Measurements from ENCODE around the gene MAP3K5. TPM values are rescaled to one million over a fixed set of nuclear protein-coding genes. Genes with fewer than 3 reads are reported as not detected.

Gene MAP3K5
- total and polyA plus RNA-seq, 2 of the 8 experiments (the other 6 are each of a cell fraction or from before 2014, with no cell fraction given): 0.63 to 2.6 TPM

DNA sequence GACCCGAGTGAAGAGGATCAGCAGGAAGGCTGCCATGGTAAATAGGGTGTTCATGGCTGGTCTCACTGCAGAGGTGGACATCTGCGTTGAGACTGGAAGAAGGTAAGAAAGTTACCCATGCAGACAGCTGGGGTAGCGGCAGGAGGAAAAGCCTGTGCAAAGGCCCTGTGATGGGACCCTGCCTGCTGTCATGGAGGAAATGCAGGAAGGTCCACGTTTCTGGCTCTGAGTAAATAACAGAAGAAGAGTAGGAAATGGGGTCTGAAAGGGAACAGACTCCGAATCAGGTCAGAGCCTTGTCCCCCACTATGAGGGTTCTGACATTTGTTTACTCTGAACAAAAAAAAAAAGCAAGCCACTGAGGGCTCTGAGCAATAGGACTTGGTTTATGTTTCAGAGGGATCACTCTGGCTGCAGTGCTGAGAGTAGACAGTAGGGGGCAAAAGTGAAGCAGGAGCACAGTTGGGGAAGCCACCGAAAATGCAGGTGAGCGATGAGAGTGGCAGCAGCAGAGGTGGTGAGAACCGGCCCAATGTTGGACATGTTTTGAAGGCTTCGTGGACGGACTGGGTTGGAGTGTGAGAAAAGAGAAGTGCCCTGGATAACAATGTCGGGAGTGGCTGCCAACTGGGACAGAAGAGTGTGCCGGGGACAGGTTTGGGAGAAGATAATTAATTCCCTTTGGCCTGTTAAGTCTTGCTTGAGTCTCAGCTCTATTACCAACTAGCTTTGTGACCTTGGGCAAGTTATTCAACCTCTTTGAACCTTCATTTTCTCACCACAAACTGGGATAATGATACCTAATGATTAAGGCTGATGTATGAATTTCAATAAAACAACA lies 184.1 kb downstream of the MAP3K5 start:
- H3K27me3 ChIP-seq (replicated peaks in 1 of 4; ENCODE audit: control insufficient read depth in 3 of 4, extremely low read depth in 1 of 4, insufficient read depth in 3 of 4, low read length in 3 of 4): no peaks in the 10 kb centered on the region
- no peaks in the 10 kb centered on the region for H3K9me3 ChIP-seq (ENCODE audit: insufficient read depth in 2 of 2, low read depth in 1 of 2, low read length in 1 of 2)
- H3K36me3 ChIP-seq (ENCODE audit: control insufficient read depth in 2 of 4, insufficient read depth in 4 of 4, low read length in 3 of 4): no peaks in the 10 kb centered on the region
- H4K8ac ChIP-seq (ENCODE audit: extremely low read depth, insufficient read depth, low read length): no peak overlapping the region
- H3K4me1 ChIP-seq (replicated peaks in 1 of 4; ENCODE audit: control insufficient read depth in 3 of 4, insufficient read depth in 4 of 4, low read length in 3 of 4): peaks cover 0 to 3% (median 1%) of the 10 kb centered on the region in 4 experiments; a peak in 4 of 7 replicates
- CTCF ChIA-PET (ENCODE audit: partially characterized antibody): interaction anchor here (0.6 to 1.6 kb wide), 15 partner anchors 9 to 370 kb away, joined by 3 to 6 read pairs (median 3); no protein-coding TSS in a partner anchor
- no peak overlapping the region for H3K4me3 ChIP-seq (ENCODE audit: extremely low read depth in 1 of 4, insufficient read depth in 2 of 4, low read depth in 3 of 4, low read length in 4 of 4)
- no peak overlapping the region for H3K9ac ChIP-seq (replicated peaks in 1 of 4; ENCODE audit: extremely low read depth in 1 of 4, low read depth in 3 of 4, low read length in 3 of 4)
- H2AFZ ChIP-seq (ENCODE audit: low read length): peak overlapping the region; percentile 70; the same call in 1 of the 2 replicates
- peak overlapping the region; percentile 24 for H2AK5ac ChIP-seq (ENCODE audit: low read depth, low read length)
- no peak overlapping the region for H4K91ac ChIP-seq (replicated peaks; ENCODE audit: insufficient read length, low read length)
- no peak overlapping the region for H4K5ac ChIP-seq (ENCODE audit: insufficient read length, low read depth, low read length)
- no peak overlapping the region for H3K27ac ChIP-seq (ENCODE audit: low read depth, low read length)
- H2BK120ac ChIP-seq (replicated peaks; ENCODE audit: low read depth, low read length): peak overlapping the region; percentile 24
- no peak overlapping the region for H2BK20ac ChIP-seq (ENCODE audit: low read length)
- H3K56ac ChIP-seq (replicated peaks; ENCODE audit: insufficient read length, low read depth, low read length): no peak overlapping the region
- no peaks in the 10 kb centered on the region for H4K20me1 ChIP-seq (replicated peaks in 1 of 2; ENCODE audit: control insufficient read depth in 1 of 2, insufficient read depth in 2 of 2, low read length in 2 of 2)
- no peak overlapping the region for H3K4me2 ChIP-seq (ENCODE audit: insufficient read depth in 1 of 2, low read depth in 2 of 2, low read length in 2 of 2)
- H2BK12ac ChIP-seq (ENCODE audit: low read depth, low read length): peak overlapping the region; percentile 52; the same call in 1 of the 2 replicates
- 53% methylated on average over 12 of the region's 12 CpGs; no CpG with 5 or more reads in 1 of the 2 experiments for WGBS, 2 experiments (ENCODE audit: extremely low coverage in 1 of 2, insufficient coverage in 1 of 2, insufficient read length in 1 of 2, insufficient replicate concordance in 2 of 2, low coverage in 1 of 2, low lambda C conversion rate in 2 of 2, missing lambda C conversion rate in 1 of 2)
- H3K4ac ChIP-seq (replicated peaks; ENCODE audit: insufficient read length, low read depth, low read length): no peak overlapping the region
- H3K18ac ChIP-seq (ENCODE audit: extremely low read depth, low read length): peak overlapping the region; percentile 6; the same call in 1 of the 2 replicates
- H3K79me1 ChIP-seq (ENCODE audit: low read depth, low read length): no peaks in the 10 kb centered on the region
- FAIRE-seq: peak; percentile 91
- peak overlapping the region; percentile 10; the same call in 1 of the 2 replicates for H2BK5ac ChIP-seq (ENCODE audit: low read depth, low read length)
- no peak overlapping the region for H3K14ac ChIP-seq (ENCODE audit: insufficient read length)
- H3K23me2 ChIP-seq (ENCODE audit: low read depth, low read length): no peaks in the 10 kb centered on the region; the same call in 1 of the 2 replicates
- no peaks in the 10 kb centered on the region for H3K79me2 ChIP-seq (ENCODE audit: control insufficient read depth in 1 of 2, insufficient read depth in 2 of 2, low read length in 2 of 2)
- H3K23ac ChIP-seq (ENCODE audit: insufficient read length): no peak overlapping the region
- POLR2A ChIA-PET (ENCODE audit: partially characterized antibody): no interaction called here
- no peak overlapping the region; the same call in 1 of the 2 replicates for H2BK15ac ChIP-seq (ENCODE audit: low read length)
- DNase-seq (ENCODE audit: low read depth in 1 of 2, low spot score in 2 of 2): peak in 1 of 2 experiments; percentile 97
- TF ChIP-seq, protein P1, sequence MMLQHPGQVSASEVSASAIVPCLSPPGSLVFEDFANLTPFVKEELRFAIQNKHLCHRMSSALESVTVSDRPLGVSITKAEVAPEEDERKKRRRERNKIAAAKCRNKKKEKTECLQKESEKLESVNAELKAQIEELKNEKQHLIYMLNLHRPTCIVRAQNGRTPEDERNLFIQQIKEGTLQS (IDR thresholded peaks at IDR 0.05; ENCODE audit: insufficient read depth, low read depth, low read length): no peak
- TF ChIP-seq KDM1A (IDR thresholded peaks at IDR 0.05; ENCODE audit: borderline replicate concordance, low read length): peak; percentile 73; the same call in 1 of the 2 replicates
- TF ChIP-seq, protein P2, sequence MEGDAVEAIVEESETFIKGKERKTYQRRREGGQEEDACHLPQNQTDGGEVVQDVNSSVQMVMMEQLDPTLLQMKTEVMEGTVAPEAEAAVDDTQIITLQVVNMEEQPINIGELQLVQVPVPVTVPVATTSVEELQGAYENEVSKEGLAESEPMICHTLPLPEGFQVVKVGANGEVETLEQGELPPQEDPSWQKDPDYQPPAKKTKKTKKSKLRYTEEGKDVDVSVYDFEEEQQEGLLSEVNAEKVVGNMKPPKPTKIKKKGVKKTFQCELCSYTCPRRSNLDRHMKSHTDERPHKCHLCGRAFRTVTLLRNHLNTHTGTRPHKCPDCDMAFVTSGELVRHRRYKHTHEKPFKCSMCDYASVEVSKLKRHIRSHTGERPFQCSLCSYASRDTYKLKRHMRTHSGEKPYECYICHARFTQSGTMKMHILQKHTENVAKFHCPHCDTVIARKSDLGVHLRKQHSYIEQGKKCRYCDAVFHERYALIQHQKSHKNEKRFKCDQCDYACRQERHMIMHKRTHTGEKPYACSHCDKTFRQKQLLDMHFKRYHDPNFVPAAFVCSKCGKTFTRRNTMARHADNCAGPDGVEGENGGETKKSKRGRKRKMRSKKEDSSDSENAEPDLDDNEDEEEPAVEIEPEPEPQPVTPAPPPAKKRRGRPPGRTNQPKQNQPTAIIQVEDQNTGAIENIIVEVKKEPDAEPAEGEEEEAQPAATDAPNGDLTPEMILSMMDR (IDR thresholded peaks at IDR 0.05; ENCODE audit: control extremely low read depth in 1 of 3, insufficient read depth in 1 of 3, low read depth in 1 of 3, low read length in 3 of 3): peak; percentile 75 to 90 (median 82)
- no peak for TF ChIP-seq EZH2 (IDR thresholded peaks at IDR 0.05; ENCODE audit: low read depth, low read length, severe bottlenecking)
- TF ChIP-seq CREB1 (IDR thresholded peaks at IDR 0.05): 0 out of 2 replicates have a peak, but pooled peaks have one; percentile 26
- TF ChIP-seq GABPA (IDR thresholded peaks at IDR 0.05; ENCODE audit: borderline replicate concordance, insufficient read depth, low read length): no peak
- peak; percentile 69 to 78 for TF ChIP-seq RAD21 (IDR thresholded peaks at IDR 0.05 in 1 of 2, conservative IDR thresholded peaks at IDR 0.05 in 1 of 2; ENCODE audit: low read depth in 2 of 2, low read length in 2 of 2)

Data from H1 (cell line).